ENCODE results near the gene OR6Y1. TPM values are rescaled to one million over a fixed set of nuclear protein-coding genes. Genes with fewer than 3 reads are reported as not detected.

Gene OR6Y1
- total and polyA plus RNA-seq, 2 of the 4 experiments (the other 2 are of a cell fraction), result not detected

- H2AK5ac ChIP-seq (ENCODE audit: low read depth, low read length), result no peak overlapping the region
- ChIA-PET CTCF (no interaction called here), POLR2A (ENCODE audit: unreplicated experiment) (no interaction called here)
- H2BK15ac ChIP-seq (ENCODE audit: low read depth, low read length), result no peak overlapping the region
- no peaks in the 10 kb centered on the region for H3K79me1 ChIP-seq (ENCODE audit: low read depth in 1 of 2, low read length in 2 of 2)
- H3K23ac ChIP-seq (ENCODE audit: low read depth, low read length), result no peak overlapping the region
- H3K14ac ChIP-seq (replicated peaks; ENCODE audit: low read depth, low read length), result no peak overlapping the region
- no TSS peak for BruUV-seq (replicated peaks)
- no peak overlapping the region for H2BK20ac ChIP-seq (ENCODE audit: low read depth, low read length)
- H3K4me3 ChIP-seq (ENCODE audit: insufficient read depth, low read depth, low read length), result no peak overlapping the region
- H3K9me1 ChIP-seq (ENCODE audit: insufficient read depth, low read length), result no peaks in the 10 kb centered on the region
- no peak overlapping the region for H4K5ac ChIP-seq (ENCODE audit: low read depth, low read length)
- intact Hi-C loops (cut with micrococcal nuclease) (no loop called here), in situ Hi-C loops (cut with MboI; ENCODE audit: low sequenced_read_pairs) (no loop called here), dilution Hi-C loops (cut with HindIII; ENCODE audit: low sequenced_read_pairs, unreplicated experiment) (no loop called here)
- H3K4ac ChIP-seq (ENCODE audit: low read depth, low read length), result no peak overlapping the region
- no peak overlapping the region for H2AK9ac ChIP-seq (replicated peaks; ENCODE audit: low read depth, low read length, poor library complexity)
- no peaks in the 10 kb centered on the region for H3K36me3 ChIP-seq (ENCODE audit: control insufficient read depth, insufficient read depth, low read length)
- no peak overlapping the region for H2BK5ac ChIP-seq (ENCODE audit: low read depth, low read length, poor library complexity, severe bottlenecking)
- no peak overlapping the region for H4K8ac ChIP-seq (ENCODE audit: low read depth in 2 of 2, low read length in 2 of 2)
- H3K4me1 ChIP-seq (ENCODE audit: control insufficient read depth, insufficient read depth, low read length), result no peaks in the 10 kb centered on the region
- no peak overlapping the region for H3K9ac ChIP-seq (ENCODE audit: low read depth, low read length)
- ATAC-seq (ENCODE audit: low read depth), result no peak
- DNase-seq, result no peak
- H3K56ac ChIP-seq (ENCODE audit: extremely low read depth, insufficient read depth, low read length), result no peak overlapping the region
- 0 out of 2 replicates have a peak, but pooled peaks cover 2% of the 10 kb centered on the region for H3K9me3 ChIP-seq (ENCODE audit: control insufficient read depth, insufficient read depth, low read length)
- WGBS, 2 experiments (ENCODE audit: extremely low coverage in 2 of 2, insufficient read length in 1 of 2), result 43% methylated on average over 1 of the region's 1 CpG; no CpG with 5 or more reads in 1 of the 2 experiments
- H2AFZ ChIP-seq (replicated peaks; ENCODE audit: low read length, poor library complexity), result no peak overlapping the region
- no peak overlapping the region for H3K27ac ChIP-seq (ENCODE audit: insufficient read depth, low read length)
- no peak overlapping the region for H3K18ac ChIP-seq (ENCODE audit: low read depth, low read length)
- H3K4me2 ChIP-seq (ENCODE audit: low read depth, low read length), result no peak overlapping the region
- TF ChIP-seq MAZ (IDR thresholded peaks at IDR 0.05; ENCODE audit: borderline replicate concordance, low read depth, low read length) (no peak), MXI1 (IDR thresholded peaks at IDR 0.05; ENCODE audit: borderline replicate concordance, low read depth, low read length) (no peak), FOS (IDR thresholded peaks at IDR 0.05; ENCODE audit: low read depth, low read length) (no peak), CTCF (conservative IDR thresholded peaks at IDR 0.05; ENCODE audit: low read depth, low read length) (no peak), RCOR1 (IDR thresholded peaks at IDR 0.05; ENCODE audit: insufficient replicate concordance, low read length) (no peak), CHD1 (IDR thresholded peaks at IDR 0.05; ENCODE audit: low read depth, low read length) (no peak), CEBPB (IDR thresholded peaks at IDR 0.05; ENCODE audit: low read depth, low read length) (no peak), MAFK (IDR thresholded peaks at IDR 0.05; ENCODE audit: low read depth, low read length) (no peak), USF2 (IDR thresholded peaks at IDR 0.05; ENCODE audit: low read depth, low read length) (no peak), BHLHE40 (IDR thresholded peaks at IDR 0.05; ENCODE audit: low read depth, low read length) (no peak), NFE2L2 (IDR thresholded peaks at IDR 0.05; ENCODE audit: low read depth, low read length) (no peak), SMC3 (IDR thresholded peaks at IDR 0.05; ENCODE audit: low read depth, low read length) (no peak), RAD21 (IDR thresholded peaks at IDR 0.05; ENCODE audit: low read length) (no peak)
- no peaks in the 10 kb centered on the region for H3K27me3 ChIP-seq (ENCODE audit: control insufficient read depth, insufficient read depth, low read length)
- H4K91ac ChIP-seq (ENCODE audit: insufficient read depth, low read depth, low read length), result no peak overlapping the region
- H2BK120ac ChIP-seq (ENCODE audit: low read depth, low read length), result no peak overlapping the region
- no peaks in the 10 kb centered on the region for H4K20me1 ChIP-seq (ENCODE audit: insufficient read depth, low read length)
Measured at GRCh38 chr1:158552296-158552695, 1.9 kb downstream of the OR6Y1 start.

Data from IMR-90 (cell line).